NB4 (cell line): ENCODE results near the gene GMPS.
"Not testable (repeated sequence)": the region's sequence is repeated elsewhere in the genome, so short reads cannot be mapped to it uniquely, and the experiment has no call there.

Experiments
- POLR2A ChIP-seq: IDR thresholded peaks from 2 replicates; pipeline ENCODE4 v1.6.1; 2011; ENCODE audit warnings: mild to moderate bottlenecking; ENCODE audit not compliant: insufficient read length; ENCODE audit errors: extremely low read depth
- TF ChIP-seq, protein P1 (sequence below): IDR thresholded peaks from one replicate; pipeline ENCODE4 v1.5.1; 2012; ENCODE audit warnings: low read depth, low read length
- TF ChIP-seq, protein P2 (sequence below): IDR thresholded peaks from 2 replicates; pipeline ENCODE4 v1.6.1; 2011; ENCODE audit warnings: low read depth, low read length

DNA sequence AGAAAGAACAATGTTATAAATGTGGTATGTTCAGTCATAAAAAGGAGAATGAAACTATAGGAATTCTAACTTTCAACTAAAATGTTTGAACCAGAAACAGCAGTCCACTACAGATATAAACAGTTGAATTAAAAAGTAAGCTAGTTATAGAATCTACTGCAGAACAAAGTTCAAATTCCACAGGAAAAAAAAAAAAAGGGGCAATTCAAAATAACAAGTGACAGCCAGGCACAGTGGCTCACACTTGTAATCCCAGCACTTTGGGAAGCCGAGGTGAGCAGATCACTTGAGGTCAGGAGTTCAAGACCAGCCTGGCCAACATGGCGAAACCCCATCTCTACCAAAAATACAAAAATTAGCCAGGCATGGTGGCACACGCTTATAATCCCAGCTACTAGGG, 21.0 kb upstream of the GMPS start:
- TF ChIP-seq, protein P1, sequence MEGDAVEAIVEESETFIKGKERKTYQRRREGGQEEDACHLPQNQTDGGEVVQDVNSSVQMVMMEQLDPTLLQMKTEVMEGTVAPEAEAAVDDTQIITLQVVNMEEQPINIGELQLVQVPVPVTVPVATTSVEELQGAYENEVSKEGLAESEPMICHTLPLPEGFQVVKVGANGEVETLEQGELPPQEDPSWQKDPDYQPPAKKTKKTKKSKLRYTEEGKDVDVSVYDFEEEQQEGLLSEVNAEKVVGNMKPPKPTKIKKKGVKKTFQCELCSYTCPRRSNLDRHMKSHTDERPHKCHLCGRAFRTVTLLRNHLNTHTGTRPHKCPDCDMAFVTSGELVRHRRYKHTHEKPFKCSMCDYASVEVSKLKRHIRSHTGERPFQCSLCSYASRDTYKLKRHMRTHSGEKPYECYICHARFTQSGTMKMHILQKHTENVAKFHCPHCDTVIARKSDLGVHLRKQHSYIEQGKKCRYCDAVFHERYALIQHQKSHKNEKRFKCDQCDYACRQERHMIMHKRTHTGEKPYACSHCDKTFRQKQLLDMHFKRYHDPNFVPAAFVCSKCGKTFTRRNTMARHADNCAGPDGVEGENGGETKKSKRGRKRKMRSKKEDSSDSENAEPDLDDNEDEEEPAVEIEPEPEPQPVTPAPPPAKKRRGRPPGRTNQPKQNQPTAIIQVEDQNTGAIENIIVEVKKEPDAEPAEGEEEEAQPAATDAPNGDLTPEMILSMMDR, result not testable (repeated sequence)
- TF ChIP-seq POLR2A, result not testable (repeated sequence)
- TF ChIP-seq, protein P2, sequence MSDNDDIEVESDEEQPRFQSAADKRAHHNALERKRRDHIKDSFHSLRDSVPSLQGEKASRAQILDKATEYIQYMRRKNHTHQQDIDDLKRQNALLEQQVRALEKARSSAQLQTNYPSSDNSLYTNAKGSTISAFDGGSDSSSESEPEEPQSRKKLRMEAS, result not testable (repeated sequence)
